ENCODE results near the gene TGM5.
"Not testable (repeated sequence)": the region's sequence is repeated elsewhere in the genome, so short reads cannot be mapped to it uniquely, and the experiment has no call there.

TGM5 gene

DNA sequence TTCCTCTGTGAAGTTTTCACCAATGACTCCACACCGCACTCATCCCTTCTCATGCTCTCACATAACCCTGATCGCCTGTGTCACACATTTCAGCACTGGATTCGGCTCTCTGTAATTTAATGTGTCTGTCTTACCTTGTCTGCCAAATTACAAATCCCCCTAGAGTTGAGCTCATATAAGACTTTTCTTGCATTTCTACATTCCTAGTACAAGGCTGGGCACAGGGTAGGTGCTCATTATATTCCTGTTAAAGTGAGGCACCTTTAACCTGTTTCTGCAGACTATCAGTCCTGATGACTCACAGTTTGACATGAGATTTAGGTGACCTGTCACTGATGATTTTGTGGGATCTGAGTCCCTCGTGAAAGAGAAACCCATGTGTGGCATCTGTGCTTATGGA lies 22.6 kb downstream of the TGM5 start:
- DNase-seq: no peak

DNA sequence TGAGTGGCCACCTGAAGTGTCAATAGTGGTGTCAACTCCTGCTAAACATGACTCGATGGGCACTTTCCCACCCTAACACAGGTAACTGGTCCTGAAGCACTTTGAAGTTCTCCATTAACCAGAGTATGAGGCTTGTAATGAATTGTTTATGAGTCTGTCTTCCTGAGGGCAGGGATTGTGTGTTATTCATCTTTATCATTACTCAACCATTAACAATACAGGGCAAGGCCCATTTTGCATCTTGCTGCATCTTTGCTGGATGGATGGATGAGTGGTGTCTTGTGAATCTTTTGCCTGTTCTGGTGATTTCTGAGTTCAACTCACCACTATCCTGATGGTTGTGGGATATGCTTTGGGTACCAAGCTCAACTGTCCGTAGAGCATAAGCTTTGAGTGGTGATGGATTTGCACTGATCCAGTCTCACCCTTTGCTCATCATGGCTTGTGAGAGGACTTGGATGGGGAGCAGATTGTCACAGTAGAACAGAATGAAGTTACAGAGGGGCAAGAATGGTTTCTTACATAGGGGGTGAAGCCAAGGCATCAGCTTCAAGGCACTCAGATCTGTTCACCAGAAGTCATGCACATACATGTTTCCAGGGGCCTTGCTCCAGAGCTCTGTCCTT lies 23.6 kb downstream of the TGM5 start:
- DNase-seq: no peak

DNA sequence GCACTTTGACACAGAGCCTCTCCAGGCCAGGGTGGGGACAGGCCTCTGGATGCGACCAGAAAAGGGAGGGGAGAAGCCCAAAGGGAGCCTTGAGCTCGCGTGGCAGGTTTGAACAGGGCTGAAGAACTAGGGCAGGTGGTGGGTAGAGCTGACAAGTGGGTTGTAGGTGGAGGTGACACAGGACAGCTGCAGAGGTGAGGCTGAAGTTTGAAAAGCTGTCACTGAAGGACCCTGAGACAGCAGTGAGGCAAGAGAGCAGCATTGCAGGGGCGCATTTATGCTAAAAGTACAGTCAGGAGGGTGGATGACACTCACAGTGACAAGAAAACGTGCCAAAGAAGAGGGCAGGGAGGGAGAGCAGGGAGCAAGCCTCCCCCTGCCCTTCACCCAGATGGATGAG lies 24.1 kb downstream of the TGM5 start:
- no peak for DNase-seq

DNA sequence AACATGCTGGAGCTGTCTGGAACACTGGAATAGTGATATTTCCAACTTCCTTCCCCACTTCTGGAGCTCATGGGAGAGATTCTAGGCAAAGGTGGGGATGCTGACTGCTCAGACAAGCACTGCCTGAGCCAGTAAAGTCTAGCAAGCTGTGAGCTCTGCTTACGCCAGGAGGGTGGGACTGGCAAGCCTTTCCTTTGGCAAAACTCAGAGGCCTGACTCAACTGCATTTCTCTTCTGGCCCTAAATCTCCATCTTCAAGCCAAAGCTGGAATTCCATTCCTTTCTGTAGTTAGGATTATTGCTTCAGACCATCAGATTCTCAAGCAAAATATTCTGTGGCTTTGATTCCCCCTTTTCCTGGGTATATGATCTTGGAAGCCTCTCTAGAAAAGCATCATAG lies 25.6 kb downstream of the TGM5 start:
- DNase-seq: no peak

DNA sequence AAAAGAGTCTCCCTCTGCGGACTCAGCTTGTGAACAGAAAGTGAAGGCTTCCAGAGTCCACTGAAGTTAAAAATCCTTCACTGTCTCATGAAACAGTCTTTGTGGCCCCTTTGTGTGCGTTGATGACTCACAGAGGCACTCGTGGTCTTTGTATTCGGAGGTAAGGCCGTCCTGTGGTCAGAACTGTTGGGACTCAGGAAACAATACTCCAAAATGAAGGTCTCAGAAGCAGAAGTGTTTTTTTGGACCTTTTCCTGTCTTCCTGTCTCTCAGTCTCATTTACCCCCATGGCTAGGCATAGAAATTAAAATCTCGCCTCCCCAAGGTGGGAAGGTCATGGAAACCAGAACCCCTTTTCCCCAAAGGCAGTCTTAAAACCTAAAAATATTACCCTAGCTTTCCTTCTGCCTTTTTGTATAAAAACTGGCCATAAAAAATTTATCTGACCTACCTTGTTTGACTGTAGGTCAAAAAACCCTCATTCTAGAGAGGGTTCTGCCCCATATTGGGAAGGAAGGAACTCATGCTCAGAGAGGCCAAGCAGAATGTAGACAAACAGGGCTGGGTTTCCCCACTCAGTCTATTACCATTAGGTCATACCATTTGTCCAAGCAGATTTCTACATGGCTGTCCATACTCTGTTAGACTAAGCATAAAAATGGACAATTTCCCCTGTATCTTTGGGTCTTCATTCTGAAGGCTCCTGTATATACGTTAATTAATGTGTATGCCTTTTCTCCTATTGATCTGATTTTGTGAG lies 26.8 kb downstream of the TGM5 start:
- no peak for DNase-seq

GRCh38 chr15:43238671-43239131 lies 28.0 kb downstream of the TGM5 start:
- DNase-seq: no peak

DNA sequence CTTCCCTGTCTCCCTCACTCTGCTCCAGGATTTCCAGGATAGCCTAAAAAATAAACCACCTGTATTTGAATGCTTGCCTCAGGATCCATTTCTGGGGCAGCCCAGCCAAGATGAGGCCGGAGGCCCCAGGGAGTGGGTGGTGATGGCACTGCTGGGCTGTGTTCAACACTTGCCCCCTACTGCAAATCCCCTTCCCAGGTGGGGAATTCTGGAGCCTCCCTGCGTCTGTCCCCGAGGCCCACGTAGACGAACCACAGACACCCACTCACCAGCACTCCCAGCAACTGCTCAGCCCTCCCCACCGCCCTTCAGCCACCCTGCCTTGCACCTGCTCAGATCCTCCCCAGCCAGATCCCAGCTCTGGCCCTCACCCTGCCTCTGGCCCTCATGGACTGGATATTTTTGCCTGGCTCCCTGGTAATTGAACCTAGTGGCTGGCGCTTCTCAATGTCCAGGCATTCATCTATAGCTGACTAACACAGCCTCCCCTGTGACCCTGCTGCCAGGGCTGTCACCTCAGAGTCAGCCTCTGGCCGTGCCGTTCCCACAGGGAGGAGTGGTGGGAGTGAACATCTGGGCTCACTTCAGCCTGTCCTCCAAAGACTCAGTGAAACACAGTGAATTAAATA lies 28.8 kb downstream of the TGM5 start:
- DNase-seq: no peak

- DNase-seq: no peak
These were observed 31.2 kb downstream of the TGM5 start for GRCh38 chr15:43235536-43235935.

- no peak for DNase-seq
These were observed 34.3 kb downstream of the TGM5 start for GRCh38 chr15:43232289-43232874.

GRCh38 chr15:43230640-43231115 lies 36.0 kb downstream of the TGM5 start:
- DNase-seq: no peak

DNA sequence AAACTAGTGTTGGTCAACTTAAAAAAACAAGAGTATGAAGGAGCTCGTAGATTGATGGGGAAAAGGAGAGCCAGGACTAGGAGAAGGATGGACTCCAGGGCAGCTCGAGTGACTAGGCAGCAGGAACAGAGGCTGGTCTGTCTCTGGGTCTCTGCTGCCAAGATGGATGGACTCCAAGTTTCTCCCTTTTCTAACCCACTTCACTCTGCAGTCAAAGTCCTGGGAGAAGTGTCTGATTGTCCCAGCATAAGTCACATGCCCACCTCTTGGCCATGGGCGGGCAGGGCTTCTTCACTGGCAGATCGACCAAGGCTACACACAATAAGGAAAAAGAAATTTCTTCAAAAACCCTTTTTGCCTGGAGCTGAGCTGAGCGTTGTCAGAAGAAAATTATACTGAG lies 36.8 kb downstream of the TGM5 start:
- DNase-seq: no peak

DNA sequence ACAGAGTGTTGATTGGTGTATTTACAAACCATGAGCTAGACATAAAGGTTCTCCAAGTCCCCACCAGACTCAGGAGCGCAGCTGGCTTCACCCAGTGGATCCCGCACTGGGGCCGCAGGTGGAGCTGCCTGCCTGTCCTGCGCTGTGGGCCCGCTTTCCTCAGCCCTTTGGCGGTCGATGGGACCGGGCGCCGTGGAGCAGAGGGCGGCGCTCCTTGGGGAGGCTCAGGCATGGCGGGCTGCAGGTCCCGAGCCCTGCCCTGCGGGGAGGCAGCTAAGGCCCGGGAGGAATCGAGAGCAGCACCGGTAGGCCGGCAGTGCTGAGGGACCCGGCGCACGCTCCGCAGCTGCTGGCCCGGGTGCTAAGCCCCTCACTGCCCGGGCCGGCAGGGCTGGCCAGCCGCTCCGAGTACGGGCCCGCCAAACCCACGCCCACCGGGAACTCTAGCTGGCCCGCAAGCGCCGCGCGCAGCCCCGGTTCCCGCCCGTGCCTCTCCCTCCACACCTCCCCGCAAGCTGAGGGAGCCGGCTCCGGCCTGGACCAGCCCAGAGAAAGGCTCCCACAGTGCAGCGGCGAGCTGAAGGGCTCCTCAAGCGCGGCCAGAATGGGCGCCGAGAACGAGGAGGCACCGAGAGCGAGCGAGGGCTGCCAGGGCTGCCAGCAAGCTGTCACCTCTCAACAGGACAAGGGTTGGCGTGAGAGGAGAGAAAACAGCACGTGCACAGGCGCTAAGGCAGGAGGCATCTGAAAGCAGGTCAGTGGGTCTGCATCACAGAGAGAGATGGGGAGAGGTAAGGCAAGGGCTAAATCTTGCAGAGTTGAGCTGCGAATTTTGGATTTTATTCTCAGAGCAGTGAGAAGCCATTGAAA lies 40.1 kb downstream of the TGM5 start:
- no peak for DNase-seq

DNA sequence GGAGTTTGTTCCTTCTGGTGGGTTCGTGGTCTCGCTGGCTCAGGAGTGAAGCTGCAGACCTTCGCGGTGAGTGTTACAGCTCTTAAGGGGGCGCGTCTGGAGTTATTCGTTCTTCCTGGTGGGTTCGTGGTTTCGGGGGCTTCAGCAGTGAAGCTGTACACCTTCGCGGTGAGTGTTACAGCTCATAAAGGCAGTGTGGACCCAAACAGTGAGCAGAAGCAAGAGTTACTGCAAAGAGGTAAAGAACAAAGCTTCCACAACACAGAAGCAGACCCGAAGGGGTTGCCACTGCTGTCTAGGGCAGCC lies 40.8 kb downstream of the TGM5 start:
- DNase-seq: not testable (repeated sequence)

- DNase-seq: no peak
These were observed 41.4 kb downstream of the TGM5 start for GRCh38 chr15:43225201-43225949.

GRCh38 chr15:43221422-43221821 lies 45.3 kb downstream of the TGM5 start:
- no peak for DNase-seq

GRCh38 chr15:43220991-43221403 lies 45.7 kb downstream of the TGM5 start, which contains the start of gene EPB42:
Gene EPB42, minus strand, starts transcription at chr15:43221018. Its CDS starts 193 bp downstream, at chr15:43220825.
- no peak for DNase-seq

GRCh38 chr15:43219929-43220928 lies 46.5 kb downstream of the TGM5 start:
- no peak for DNase-seq

DNA sequence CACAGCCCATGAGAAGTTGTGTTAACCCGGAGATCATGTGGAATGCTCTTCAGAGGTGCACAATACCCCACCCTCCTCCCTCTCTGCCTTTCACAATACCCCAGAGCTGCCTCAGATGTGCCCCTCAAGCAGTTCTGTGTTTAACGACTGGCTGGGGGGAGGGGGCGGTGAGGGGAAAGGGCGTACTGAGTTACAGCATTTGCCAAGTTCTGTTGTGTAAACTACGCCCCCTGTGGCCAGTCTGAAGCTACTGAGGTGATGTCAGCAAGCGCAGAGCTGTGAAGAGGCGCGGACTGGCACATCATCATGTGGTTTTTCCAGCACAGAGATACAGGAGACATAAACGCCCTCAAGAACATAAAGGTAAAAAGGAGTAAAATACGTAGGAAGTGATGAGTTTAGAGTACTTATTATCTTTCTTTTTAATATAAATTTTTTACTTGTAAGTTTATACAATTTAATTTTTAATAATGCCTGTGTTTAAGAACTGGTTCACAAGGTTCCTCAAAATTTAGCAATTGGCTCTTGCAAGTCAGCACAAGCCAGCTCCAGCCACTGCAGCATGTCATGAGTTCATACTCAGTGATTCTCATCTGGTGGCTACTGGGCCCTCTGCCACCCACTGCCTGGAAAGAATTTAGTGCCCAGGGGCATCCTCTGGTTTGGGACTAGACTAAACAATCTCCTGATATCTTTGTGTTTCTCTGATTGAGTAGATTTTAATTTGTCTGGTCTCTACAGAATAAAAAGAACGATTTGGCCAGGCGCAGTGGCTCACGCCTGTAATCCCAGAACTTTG lies 47.6 kb downstream of the TGM5 start:
- no peak for DNase-seq

DNA sequence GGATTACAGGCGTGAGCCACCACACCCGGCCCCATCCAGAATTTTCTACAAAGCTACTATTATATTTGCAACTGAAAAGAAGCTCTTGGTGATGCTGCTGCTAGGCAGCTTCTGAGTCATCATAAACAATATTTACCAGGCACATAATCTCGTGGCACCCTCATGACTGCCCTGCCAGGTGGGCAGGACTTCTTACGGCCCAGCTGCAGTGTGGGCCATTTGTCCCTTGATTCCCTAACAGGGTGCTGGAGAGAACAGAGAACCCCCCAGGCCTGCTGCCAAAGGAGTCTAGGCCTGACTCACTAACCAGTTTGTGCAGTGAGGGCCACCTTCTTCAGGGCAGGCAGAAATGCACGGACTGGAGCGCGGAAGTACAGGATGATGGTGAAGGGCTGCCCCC lies 50.8 kb downstream of the TGM5 start:
- no peak for DNase-seq

All from NCI-H446 treated with DMSO at 0.1 percent for 48 hours (cell line).